GM12878 (cell line): ENCODE measurements around the gene ARL6IP5. TPM values are rescaled to one million over a fixed set of nuclear protein-coding genes. Genes with fewer than 3 reads are reported as not detected.

Experiments
- ATAC-seq: fragments of 200-7000 bp; cut with Tn5 transposase; 3 replicates; pipeline ENCODE4 v1.9.1; 2020; ENCODE audit warnings: mild to moderate bottlenecking, moderate library complexity
- Bru-seq: library from RNA; stranded (reverse); fragments of 400-500 nt; gene quantifications from one replicate; lab custom pipeline; 2021; lab: Mats Ljungman, UMichigan
- BruChase-seq, 2 experiments: library from RNA; stranded (reverse); fragments of 400-500 nt; gene quantifications; one replicate each; lab custom pipeline; 2021; lab: Mats Ljungman, UMichigan
- BruUV-seq: library from RNA; stranded (reverse); fragments of 400-500 nt; replicated peaks from 2 replicates; lab custom pipeline; 2021; lab: Mats Ljungman, UMichigan
- CTCF ChIA-PET: fragments of 300-600 bp; sonication (Branson Sonifier 250); formaldehyde crosslinking; extraction: SDS; loops from one replicate; lab custom pipeline; 2021; ENCODE audit warnings: inconsistent platforms; lab: Yijun Ruan, JAX
- POLR2A ChIA-PET: fragments of 350-600 bp; formaldehyde crosslinking; extraction: SDS; loops from one replicate; lab custom pipeline; 2021; ENCODE audit warnings: inconsistent platforms; lab: Charles Lee
- RAD21 ChIA-PET: fragments of 300-600 bp; sonication (Branson Sonifier 250); formaldehyde crosslinking; loops from one replicate; lab custom pipeline; 2023; ENCODE audit warnings: antibody characterized with exemption; ENCODE audit not compliant: unreplicated experiment; lab: Charles Lee
- SMC1A ChIA-PET: fragments of 300-600 bp; sonication (Branson Sonifier 250); formaldehyde crosslinking; loops from one replicate; lab custom pipeline; 2023; ENCODE audit not compliant: unreplicated experiment, uncharacterized antibody; lab: Charles Lee
- DNase-seq: peaks from one replicate; pipeline ENCODE4 v3.0.0-alpha.2; 2011; ENCODE audit warnings: low read depth, low spot score
- FAIRE-seq: peaks from 3 replicates; lab custom pipeline; 2011; peaks lifted over from hg19 to GRCh38; lab: Jason Lieb, UNC
- H2AFZ ChIP-seq: 2 replicates; pipeline ENCODE4 v1.6.0; 2011; ENCODE audit warnings: low read depth, low read length, control low read depth; ENCODE audit not compliant: control insufficient read depth
- H3K27ac ChIP-seq: 2 replicates; pipeline ENCODE4 v1.5.1; 2011; ENCODE audit warnings: control low read depth; ENCODE audit not compliant: control insufficient read depth, insufficient read depth
- H3K27me3 ChIP-seq, 2 experiments: replicated peaks in 1 of 2; 2 replicates each; pipeline versions ENCODE4 v1.6.0 to v1.6.1; 2011; ENCODE audit warnings: low read length in 1 of 2; ENCODE audit not compliant: control insufficient read depth in 2 of 2, insufficient read depth in 2 of 2
- H3K36me3 ChIP-seq, 2 experiments: 2 replicates each; pipeline ENCODE4 v1.5.1; 2011; ENCODE audit warnings: low read length in 1 of 2; ENCODE audit not compliant: control insufficient read depth in 2 of 2, insufficient read depth in 2 of 2
- H3K4me1 ChIP-seq: 2 replicates; pipeline ENCODE4 v1.6.1; 2011; ENCODE audit warnings: mild to moderate bottlenecking, low read length, moderate library complexity, mixed read lengths; ENCODE audit not compliant: control insufficient read depth, insufficient read depth
- H3K4me2 ChIP-seq: 2 replicates; pipeline ENCODE4 v1.6.0; 2011; ENCODE audit warnings: control low read depth; ENCODE audit not compliant: control insufficient read depth, insufficient read depth
- H3K4me3 ChIP-seq: fragments of 200-600 bp; sonication (generic); 2 replicates; pipeline ENCODE4 v1.5.1; 2016
- H3K79me2 ChIP-seq: 2 replicates; pipeline ENCODE4 v1.6.0; 2011; ENCODE audit warnings: low read length; ENCODE audit not compliant: control insufficient read depth, insufficient read depth
- H3K9ac ChIP-seq: 2 replicates; pipeline ENCODE4 v1.8.0; 2011; ENCODE audit warnings: low read length, control low read depth, mixed read lengths; ENCODE audit not compliant: control insufficient read depth, insufficient read depth
- H3K9me3 ChIP-seq: replicated peaks from 3 replicates; pipeline ENCODE4 v1.5.1; 2011; ENCODE audit warnings: mild to moderate bottlenecking, low read length; ENCODE audit not compliant: control insufficient read depth, insufficient read depth
- H4K20me1 ChIP-seq: 2 replicates; pipeline ENCODE4 v1.6.0; 2011; ENCODE audit not compliant: control insufficient read depth, insufficient read depth
- CBFB ChIP-seq: IDR thresholded peaks from 2 replicates; pipeline ENCODE4 v1.6.1; 2016; ENCODE audit warnings: antibody characterized with exemption, low read depth
- ETV6 ChIP-seq, 2 experiments: fragments of 450-650 bp in 1 of 2; IDR thresholded peaks in 1 of 2; conservative IDR thresholded peaks in 1 of 2; 2 replicates each; pipeline ENCODE4 v1.6.1; 2014; ENCODE audit warnings: antibody characterized with exemption in 1 of 2, borderline replicate concordance in 1 of 2, low read depth in 1 of 2, mild to moderate bottlenecking in 1 of 2, moderate library complexity in 1 of 2
- FOXM1 ChIP-seq: IDR thresholded peaks from 2 replicates; pipeline ENCODE4 v1.6.1; 2012; ENCODE audit warnings: low read depth, mild to moderate bottlenecking, inconsistent platforms, low read length, moderate library complexity
- HDAC2 ChIP-seq: fragments of 200-600 bp; sonication (generic); IDR thresholded peaks from 2 replicates; pipeline ENCODE4 v1.6.1; 2017
- PAX5 ChIP-seq: IDR thresholded peaks from 2 replicates; pipeline ENCODE4 v1.6.1; 2011; ENCODE audit warnings: low read depth, low read length, borderline replicate concordance
- PML ChIP-seq: IDR thresholded peaks from 2 replicates; pipeline ENCODE4 v1.6.1; 2012; ENCODE audit warnings: low read length, inconsistent platforms
- RCOR1 ChIP-seq: conservative IDR thresholded peaks from 2 replicates; pipeline ENCODE4 v1.6.1; 2012; ENCODE audit warnings: low read depth, low read length, improper control_type of control experiment
- TCF12 ChIP-seq: IDR thresholded peaks from 2 replicates; pipeline ENCODE4 v1.6.1; 2011; ENCODE audit warnings: low read depth, mild to moderate bottlenecking, low read length
- USF2 ChIP-seq: IDR thresholded peaks from 2 replicates; pipeline ENCODE4 v1.6.1; 2011; ENCODE audit warnings: low read depth, low read length, improper control_type of control experiment, borderline replicate concordance
- ZNF622 ChIP-seq: fragments of 450-650 bp; IDR thresholded peaks from 2 replicates; pipeline ENCODE4 v1.6.1; 2017; ENCODE audit warnings: mild to moderate bottlenecking, inconsistent platforms
- WGBS: methylation state at CpG from one replicate; pipeline ENCODE4 v1.1.6; 2016; ENCODE audit warnings: low lambda C conversion rate; ENCODE audit not compliant: insufficient replicate concordance, insufficient coverage; ENCODE audit errors: missing lambda C conversion rate; 5-methylcytosine and 5-hydroxymethylcytosine counted together
- in situ Hi-C: fragments of 300-500 bp; cut with MboI; formaldehyde crosslinking; loops from 9 replicates; pipeline ENCODE4 v1.14.3; 2018; ENCODE audit warnings: mixed read lengths
- intact Hi-C: fragments of 100-400 bp; cut with micrococcal nuclease; formaldehyde crosslinking; loops from one replicate; pipeline ENCODE4 v1.14.2; 2022; ENCODE audit not compliant: unreplicated experiment
- long read RNA-seq, 2 experiments: library from polyadenylated mRNA; unstranded; transcript quantifications; one replicate each; pipeline ENCODE4 v2.0.0, GENCODE V29; 2019 to 2020
- polyA minus RNA-seq, 3 experiments: library from RNA; depleted of rRNA, polyadenylated mRNA; stranded (reverse); fragments of >200 nt; gene quantifications; 2 replicates each; pipeline ENCODE4 v1.2.3, GENCODE V29; 2011
- polyA plus RNA-seq, 11 experiments: library from polyadenylated mRNA; depleted of rRNA in 4 of 11; unstranded in 6 of 11; stranded (reverse) in 5 of 11; fragments of >200 nt; fragmentation: Nextera tagmentation in 4 of 11; fragmentation: Illumina TruSeq in 1 of 11; extraction: Ambion mirVana in 4 of 11; extraction: Trizol in 1 of 11; gene quantifications; 1 replicate in 1 of 11; 2 replicates in 10 of 11; pipeline versions ENCODE4 v1.2.1 to v1.2.3, GENCODE V29; 2011 to 2016; ENCODE audit warnings: inconsistent platforms in 2 of 11, missing spikeins in 2 of 11, low read depth in 1 of 11
- total RNA-seq, 4 experiments: library from RNA; depleted of rRNA in 3 of 4; stranded (reverse); fragments of >200 nt in 3 of 4; fragmentation: Illumina TruSeq in 1 of 4; extraction: Trizol in 1 of 4; gene quantifications; 2 replicates each; pipeline versions ENCODE4 v1.2.1 to v1.2.3, GENCODE V29; 2013 to 2021
- TF ChIP-seq, protein P1 (sequence below): IDR thresholded peaks from 2 replicates; pipeline ENCODE4 v1.6.1; 2011; ENCODE audit warnings: borderline replicate concordance, low read depth, mild to moderate bottlenecking, moderate library complexity, low read length; ENCODE audit not compliant: insufficient read depth, poor library complexity, severe bottlenecking
- TF ChIP-seq, protein P2 (sequence below): IDR thresholded peaks from 2 replicates; pipeline ENCODE4 v1.6.1; 2011; ENCODE audit warnings: mild to moderate bottlenecking, low read depth, low read length, moderate library complexity; ENCODE audit not compliant: insufficient replicate concordance

The ARL6IP5 gene, protein sequence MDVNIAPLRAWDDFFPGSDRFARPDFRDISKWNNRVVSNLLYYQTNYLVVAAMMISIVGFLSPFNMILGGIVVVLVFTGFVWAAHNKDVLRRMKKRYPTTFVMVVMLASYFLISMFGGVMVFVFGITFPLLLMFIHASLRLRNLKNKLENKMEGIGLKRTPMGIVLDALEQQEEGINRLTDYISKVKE
- total RNA-seq (2013; cell fraction: nucleolus; rRNA removed): 74.1 and 86.4 TPM in 2 replicates
- 95.9 and 109 TPM in 2 replicates for total RNA-seq (2014; rRNA removed)
- total RNA-seq (2014; rRNA removed; fragmentation: Illumina TruSeq; extraction: Trizol): 77.9 and 78.2 TPM in 2 replicates
- 95.7 and 98.3 TPM in 2 replicates for total RNA-seq (2021)
- polyA plus RNA-seq (2011; ENCODE audit: low read depth): 42.4 TPM
- polyA plus RNA-seq (2011; rRNA removed): 244 and 334 TPM in 2 replicates
- 123 and 129 TPM in 2 replicates for polyA plus RNA-seq (2011; cell fraction: cytosol; rRNA removed)
- polyA plus RNA-seq (2011; cell fraction: nucleus; rRNA removed): 51.0 and 59.5 TPM in 2 replicates
- polyA plus RNA-seq (2012): 62.8 and 88.5 TPM in 2 replicates
- polyA plus RNA-seq (2014; fragmentation: Illumina TruSeq; extraction: Trizol): 139 and 158 TPM in 2 replicates
- 100 to 1,000 TPM; 269 to 310 TPM for polyA plus RNA-seq (2014; fragmentation: Nextera tagmentation; extraction: Ambion mirVana)
- polyA plus RNA-seq (2014; rRNA removed): 84.1 and 95.2 TPM in 2 replicates
- 100 to 1,000 TPM; 156 to 162 TPM for polyA plus RNA-seq (2016; fragmentation: Nextera tagmentation; extraction: Ambion mirVana)
- 134 and 166 TPM in 2 replicates for polyA minus RNA-seq (2011; rRNA and poly(A)+ RNA removed)
- 41.7 and 42.1 TPM in 2 replicates for polyA minus RNA-seq (2011; cell fraction: cytosol; rRNA and poly(A)+ RNA removed)
- 21.5 and 32.9 TPM in 2 replicates for polyA minus RNA-seq (2011; cell fraction: nucleus; rRNA and poly(A)+ RNA removed)
- Bru-seq, nascent RNA: percentile 92 among the genes with signal in this experiment
- BruChase-seq, experiment 1, labeled RNA remaining after a 6-hour chase: percentile 97 among the genes with signal in this experiment
- percentile 96 among the genes with signal in this experiment for BruChase-seq, experiment 2, labeled RNA remaining after a 2-hour chase
- long read RNA-seq, experiment 1, transcript ARL6IP5-201 (3 exons, 2,101 nt): major isoform, 197 of 207 reads
- long read RNA-seq, experiment 1, partial matches to known transcripts: 4 of 207 reads
- long read RNA-seq, experiment 1, other reads (novel, unspliced or antisense): 6 of 207 reads
- long read RNA-seq, experiment 2, transcript ARL6IP5-201 (3 exons, 2,101 nt): major isoform, 1,599 of 1,630 reads
- long read RNA-seq, experiment 2, partial matches to known transcripts: 17 of 1,630 reads
- long read RNA-seq, experiment 2, other reads (novel, unspliced or antisense): 14 of 1,630 reads

GRCh38 chr3:69084326-69085167, at the start of gene ARL6IP5:
ARL6IP5 (plus strand) TSS chr3:69084937; CDS start chr3:69085048, 111 bp downstream.
- no peaks in the 10 kb centered on the region for H4K20me1 ChIP-seq
- ChIA-PET RAD21 (interaction anchor here (0.8 to 16.7 kb wide), 9 partner anchors 10 to 349 kb away, joined by 3 to 152 read pairs (median 4); partner anchors contain the start of genes EOGT and TMF1), SMC1A (interaction anchor here (0.7 to 19.6 kb wide), 9 partner anchors 9 to 349 kb away, joined by 3 to 234 read pairs (median 3); partner anchors contain the start of gene TMF1), CTCF (interaction anchor here (0.6 to 2.8 kb wide), 10 partner anchors 9 to 243 kb away, joined by 3 to 7 read pairs (median 4); partner anchors contain the start of genes EOGT and TMF1), POLR2A (interaction anchor here (0.6 to 4.1 kb wide), 9 partner anchors 7 to 122 kb away, joined by 3 to 30 read pairs (median 6); partner anchors contain the start of gene TMF1)
- H3K27me3 ChIP-seq: no peaks in the 10 kb centered on the region
- FAIRE-seq (peak; percentile 89), DNase-seq (peak; percentile 93), ATAC-seq (peak; percentile 58)
- H2AFZ ChIP-seq: peak within 1 kb of the TSS; percentile 63
- BruUV-seq: no TSS peak
- no peaks in the 10 kb centered on the region for H3K36me3 ChIP-seq
- peaks cover 59% of the 10 kb centered on the region for H3K79me2 ChIP-seq
- intact Hi-C loops: loop anchor here (2.0 to 10.0 kb wide), 4 partner anchors 32 to 1430 kb away; partner anchors contain the start of genes EOGT, SUCLG2 and TMF1
- peak within 1 kb of the TSS; percentile 90 for H3K9ac ChIP-seq
- H3K4me1 ChIP-seq: peaks cover 31% of the 10 kb centered on the region
- peak within 1 kb of the TSS; percentile 75 for H3K27ac ChIP-seq
- H3K4me3 ChIP-seq: peak within 1 kb of the TSS; percentile 98
- WGBS: under 1% methylated on average over 32 of the region's 32 CpGs
- H3K9me3 ChIP-seq: no peaks in the 10 kb centered on the region
- in situ Hi-C loops: no loop called here
- H3K4me2 ChIP-seq: peak within 1 kb of the TSS; percentile 99
- TF ChIP-seq TCF12 (peak; percentile 31; the same call in 1 of the 2 replicates), FOXM1 (no peak), USF2 (no peak), PML (peak; percentile 65; the same call in 1 of the 2 replicates), PAX5 (no peak), ETV6 (conservative IDR thresholded peaks at IDR 0.05 in 1 of 2, IDR thresholded peaks at IDR 0.05 in 1 of 2; ENCODE audit: borderline replicate concordance in 1 of 2, low read depth in 1 of 2) (peak in 1 of 2 experiments; percentile 70; a peak in 1 of 4 replicates), ZNF622 (no peak), RCOR1 (0 out of 2 replicates have a peak, but pooled peaks have one; percentile 42), HDAC2 (no peak), CBFB (peak; percentile 77)
- TF ChIP-seq, protein P1, sequence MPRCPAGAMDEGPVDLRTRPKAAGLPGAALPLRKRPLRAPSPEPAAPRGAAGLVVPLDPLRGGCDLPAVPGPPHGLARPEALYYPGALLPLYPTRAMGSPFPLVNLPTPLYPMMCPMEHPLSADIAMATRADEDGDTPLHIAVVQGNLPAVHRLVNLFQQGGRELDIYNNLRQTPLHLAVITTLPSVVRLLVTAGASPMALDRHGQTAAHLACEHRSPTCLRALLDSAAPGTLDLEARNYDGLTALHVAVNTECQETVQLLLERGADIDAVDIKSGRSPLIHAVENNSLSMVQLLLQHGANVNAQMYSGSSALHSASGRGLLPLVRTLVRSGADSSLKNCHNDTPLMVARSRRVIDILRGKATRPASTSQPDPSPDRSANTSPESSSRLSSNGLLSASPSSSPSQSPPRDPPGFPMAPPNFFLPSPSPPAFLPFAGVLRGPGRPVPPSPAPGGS: peak; percentile 88
- TF ChIP-seq, protein P2, sequence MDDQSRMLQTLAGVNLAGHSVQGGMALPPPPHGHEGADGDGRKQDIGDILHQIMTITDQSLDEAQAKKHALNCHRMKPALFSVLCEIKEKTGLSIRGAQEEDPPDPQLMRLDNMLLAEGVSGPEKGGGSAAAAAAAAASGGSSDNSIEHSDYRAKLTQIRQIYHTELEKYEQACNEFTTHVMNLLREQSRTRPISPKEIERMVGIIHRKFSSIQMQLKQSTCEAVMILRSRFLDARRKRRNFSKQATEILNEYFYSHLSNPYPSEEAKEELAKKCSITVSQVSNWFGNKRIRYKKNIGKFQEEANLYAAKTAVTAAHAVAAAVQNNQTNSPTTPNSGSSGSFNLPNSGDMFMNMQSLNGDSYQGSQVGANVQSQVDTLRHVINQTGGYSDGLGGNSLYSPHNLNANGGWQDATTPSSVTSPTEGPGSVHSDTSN: peak; percentile 70
